ENCODE measurements around the gene PTPN2.

The PTPN2 gene

DNA sequence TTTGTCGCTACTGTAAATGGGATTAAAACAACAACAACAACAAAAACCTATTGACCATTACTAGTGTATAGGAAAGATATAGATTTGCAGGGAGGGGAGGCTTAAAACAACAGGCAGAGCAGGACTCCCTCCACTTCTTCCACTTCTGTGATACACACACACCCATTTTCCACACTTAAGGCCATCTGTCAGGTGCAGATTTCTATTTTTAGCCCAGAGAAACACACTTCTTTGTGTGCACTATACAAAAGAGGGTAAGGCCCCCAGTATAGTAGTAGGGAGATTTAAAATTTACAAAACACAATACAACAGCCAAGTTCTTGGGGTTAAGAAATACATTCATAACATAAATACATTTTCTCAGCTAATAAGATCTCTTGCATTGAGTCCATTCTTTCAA, 22.4 kb downstream of the PTPN2 start:
- TF ChIP-seq RARB (CRISPR knock-in tag; IDR thresholded peaks at IDR 0.05) (no peak), SNAI2 (CRISPR knock-in tag; IDR thresholded peaks at IDR 0.05) (no peak), TCF4 (CRISPR knock-in tag; IDR thresholded peaks at IDR 0.05; ENCODE audit: borderline replicate concordance) (no peak), ZNF70 (CRISPR knock-in tag; IDR thresholded peaks at IDR 0.05) (no peak), ZC3H10 (CRISPR knock-in tag; IDR thresholded peaks at IDR 0.05) (no peak), OSR1 (CRISPR knock-in tag; IDR thresholded peaks at IDR 0.05) (no peak), ISL1 (CRISPR knock-in tag; IDR thresholded peaks at IDR 0.05) (no peak), ZFP30 (CRISPR knock-in tag; IDR thresholded peaks at IDR 0.05) (no peak), ZNF8 (CRISPR knock-in tag; IDR thresholded peaks at IDR 0.05) (no peak), ESRRG (CRISPR knock-in tag; IDR thresholded peaks at IDR 0.05) (no peak)
- TF ChIP-seq, protein P1, sequence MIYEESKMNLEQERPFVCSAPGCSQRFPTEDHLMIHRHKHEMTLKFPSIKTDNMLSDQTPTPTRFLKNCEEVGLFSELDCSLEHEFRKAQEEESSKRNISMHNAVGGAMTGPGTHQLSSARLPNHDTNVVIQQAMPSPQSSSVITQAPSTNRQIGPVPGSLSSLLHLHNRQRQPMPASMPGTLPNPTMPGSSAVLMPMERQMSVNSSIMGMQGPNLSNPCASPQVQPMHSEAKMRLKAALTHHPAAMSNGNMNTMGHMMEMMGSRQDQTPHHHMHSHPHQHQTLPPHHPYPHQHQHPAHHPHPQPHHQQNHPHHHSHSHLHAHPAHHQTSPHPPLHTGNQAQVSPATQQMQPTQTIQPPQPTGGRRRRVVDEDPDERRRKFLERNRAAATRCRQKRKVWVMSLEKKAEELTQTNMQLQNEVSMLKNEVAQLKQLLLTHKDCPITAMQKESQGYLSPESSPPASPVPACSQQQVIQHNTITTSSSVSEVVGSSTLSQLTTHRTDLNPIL (CRISPR knock-in tag; IDR thresholded peaks at IDR 0.05; ENCODE audit: low read depth): no peak
- TF ChIP-seq, protein P2, sequence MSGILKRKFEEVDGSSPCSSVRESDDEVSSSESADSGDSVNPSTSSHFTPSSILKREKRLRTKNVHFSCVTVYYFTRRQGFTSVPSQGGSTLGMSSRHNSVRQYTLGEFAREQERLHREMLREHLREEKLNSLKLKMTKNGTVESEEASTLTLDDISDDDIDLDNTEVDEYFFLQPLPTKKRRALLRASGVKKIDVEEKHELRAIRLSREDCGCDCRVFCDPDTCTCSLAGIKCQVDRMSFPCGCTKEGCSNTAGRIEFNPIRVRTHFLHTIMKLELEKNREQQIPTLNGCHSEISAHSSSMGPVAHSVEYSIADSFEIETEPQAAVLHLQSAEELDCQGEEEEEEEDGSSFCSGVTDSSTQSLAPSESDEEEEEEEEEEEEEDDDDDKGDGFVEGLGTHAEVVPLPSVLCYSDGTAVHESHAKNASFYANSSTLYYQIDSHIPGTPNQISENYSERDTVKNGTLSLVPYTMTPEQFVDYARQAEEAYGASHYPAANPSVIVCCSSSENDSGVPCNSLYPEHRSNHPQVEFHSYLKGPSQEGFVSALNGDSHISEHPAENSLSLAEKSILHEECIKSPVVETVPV (CRISPR knock-in tag; IDR thresholded peaks at IDR 0.05): no peak
- TF ChIP-seq, protein P3, sequence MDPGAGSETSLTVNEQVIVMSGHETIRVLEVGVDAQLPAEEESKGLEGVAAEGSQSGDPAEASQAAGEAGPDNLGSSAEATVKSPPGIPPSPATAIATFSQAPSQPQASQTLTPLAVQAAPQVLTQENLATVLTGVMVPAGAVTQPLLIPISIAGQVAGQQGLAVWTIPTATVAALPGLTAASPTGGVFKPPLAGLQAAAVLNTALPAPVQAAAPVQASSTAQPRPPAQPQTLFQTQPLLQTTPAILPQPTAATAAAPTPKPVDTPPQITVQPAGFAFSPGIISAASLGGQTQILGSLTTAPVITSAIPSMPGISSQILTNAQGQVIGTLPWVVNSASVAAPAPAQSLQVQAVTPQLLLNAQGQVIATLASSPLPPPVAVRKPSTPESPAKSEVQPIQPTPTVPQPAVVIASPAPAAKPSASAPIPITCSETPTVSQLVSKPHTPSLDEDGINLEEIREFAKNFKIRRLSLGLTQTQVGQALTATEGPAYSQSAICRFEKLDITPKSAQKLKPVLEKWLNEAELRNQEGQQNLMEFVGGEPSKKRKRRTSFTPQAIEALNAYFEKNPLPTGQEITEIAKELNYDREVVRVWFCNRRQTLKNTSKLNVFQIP (CRISPR knock-in tag; IDR thresholded peaks at IDR 0.05; ENCODE audit: borderline replicate concordance, low read depth): no peak

DNA sequence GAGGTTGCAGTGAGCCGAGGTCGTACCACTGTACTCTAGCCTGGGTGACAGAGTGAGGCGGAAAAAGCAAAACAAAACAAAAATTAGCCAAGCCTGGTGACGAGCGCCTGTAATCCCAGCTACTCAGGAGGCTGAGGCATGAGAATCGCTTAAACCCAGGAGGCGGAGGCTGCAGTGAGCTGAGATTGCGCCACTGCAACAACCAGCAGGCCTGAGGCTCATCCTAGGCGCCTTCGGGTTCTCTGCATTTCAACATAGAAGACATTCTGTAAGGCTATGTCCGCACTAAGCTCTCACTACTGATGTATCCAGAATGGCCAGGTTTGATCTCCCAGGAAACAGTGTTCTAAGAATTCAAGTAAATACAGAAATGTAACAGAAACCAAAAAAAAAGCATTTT, 23.5 kb downstream of the PTPN2 start:
- ATAC-seq: no peak
- no peak for TF ChIP-seq RARB (CRISPR knock-in tag; IDR thresholded peaks at IDR 0.05)
- TF ChIP-seq GLIS3 (CRISPR knock-in tag; IDR thresholded peaks at IDR 0.05): no peak
- TF ChIP-seq TCF4 (CRISPR knock-in tag; IDR thresholded peaks at IDR 0.05; ENCODE audit: borderline replicate concordance): no peak
- TF ChIP-seq ZC3H10 (CRISPR knock-in tag; IDR thresholded peaks at IDR 0.05): no peak
- TF ChIP-seq, protein P2 (CRISPR knock-in tag; IDR thresholded peaks at IDR 0.05): no peak
- TF ChIP-seq, protein P4, sequence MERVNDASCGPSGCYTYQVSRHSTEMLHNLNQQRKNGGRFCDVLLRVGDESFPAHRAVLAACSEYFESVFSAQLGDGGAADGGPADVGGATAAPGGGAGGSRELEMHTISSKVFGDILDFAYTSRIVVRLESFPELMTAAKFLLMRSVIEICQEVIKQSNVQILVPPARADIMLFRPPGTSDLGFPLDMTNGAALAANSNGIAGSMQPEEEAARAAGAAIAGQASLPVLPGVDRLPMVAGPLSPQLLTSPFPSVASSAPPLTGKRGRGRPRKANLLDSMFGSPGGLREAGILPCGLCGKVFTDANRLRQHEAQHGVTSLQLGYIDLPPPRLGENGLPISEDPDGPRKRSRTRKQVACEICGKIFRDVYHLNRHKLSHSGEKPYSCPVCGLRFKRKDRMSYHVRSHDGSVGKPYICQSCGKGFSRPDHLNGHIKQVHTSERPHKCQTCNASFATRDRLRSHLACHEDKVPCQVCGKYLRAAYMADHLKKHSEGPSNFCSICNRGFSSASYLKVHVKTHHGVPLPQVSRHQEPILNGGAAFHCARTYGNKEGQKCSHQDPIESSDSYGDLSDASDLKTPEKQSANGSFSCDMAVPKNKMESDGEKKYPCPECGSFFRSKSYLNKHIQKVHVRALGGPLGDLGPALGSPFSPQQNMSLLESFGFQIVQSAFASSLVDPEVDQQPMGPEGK (CRISPR knock-in tag; IDR thresholded peaks at IDR 0.05; ENCODE audit: borderline replicate concordance): no peak
- TF ChIP-seq PPARA (CRISPR knock-in tag; IDR thresholded peaks at IDR 0.05; ENCODE audit: borderline replicate concordance): no peak
- TF ChIP-seq, protein P5, sequence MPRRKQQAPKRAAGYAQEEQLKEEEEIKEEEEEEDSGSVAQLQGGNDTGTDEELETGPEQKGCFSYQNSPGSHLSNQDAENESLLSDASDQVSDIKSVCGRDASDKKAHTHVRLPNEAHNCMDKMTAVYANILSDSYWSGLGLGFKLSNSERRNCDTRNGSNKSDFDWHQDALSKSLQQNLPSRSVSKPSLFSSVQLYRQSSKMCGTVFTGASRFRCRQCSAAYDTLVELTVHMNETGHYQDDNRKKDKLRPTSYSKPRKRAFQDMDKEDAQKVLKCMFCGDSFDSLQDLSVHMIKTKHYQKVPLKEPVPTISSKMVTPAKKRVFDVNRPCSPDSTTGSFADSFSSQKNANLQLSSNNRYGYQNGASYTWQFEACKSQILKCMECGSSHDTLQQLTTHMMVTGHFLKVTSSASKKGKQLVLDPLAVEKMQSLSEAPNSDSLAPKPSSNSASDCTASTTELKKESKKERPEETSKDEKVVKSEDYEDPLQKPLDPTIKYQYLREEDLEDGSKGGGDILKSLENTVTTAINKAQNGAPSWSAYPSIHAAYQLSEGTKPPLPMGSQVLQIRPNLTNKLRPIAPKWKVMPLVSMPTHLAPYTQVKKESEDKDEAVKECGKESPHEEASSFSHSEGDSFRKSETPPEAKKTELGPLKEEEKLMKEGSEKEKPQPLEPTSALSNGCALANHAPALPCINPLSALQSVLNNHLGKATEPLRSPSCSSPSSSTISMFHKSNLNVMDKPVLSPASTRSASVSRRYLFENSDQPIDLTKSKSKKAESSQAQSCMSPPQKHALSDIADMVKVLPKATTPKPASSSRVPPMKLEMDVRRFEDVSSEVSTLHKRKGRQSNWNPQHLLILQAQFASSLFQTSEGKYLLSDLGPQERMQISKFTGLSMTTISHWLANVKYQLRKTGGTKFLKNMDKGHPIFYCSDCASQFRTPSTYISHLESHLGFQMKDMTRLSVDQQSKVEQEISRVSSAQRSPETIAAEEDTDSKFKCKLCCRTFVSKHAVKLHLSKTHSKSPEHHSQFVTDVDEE (CRISPR knock-in tag; IDR thresholded peaks at IDR 0.05): no peak
- TF ChIP-seq ZNF70 (CRISPR knock-in tag; IDR thresholded peaks at IDR 0.05): no peak
- no peak for TF ChIP-seq ARNTL (CRISPR knock-in tag; IDR thresholded peaks at IDR 0.05; ENCODE audit: borderline replicate concordance, low read depth)
- no peak for TF ChIP-seq ZFP30 (CRISPR knock-in tag; IDR thresholded peaks at IDR 0.05)
- no peak for TF ChIP-seq OSR1 (CRISPR knock-in tag; IDR thresholded peaks at IDR 0.05)
- no peak for TF ChIP-seq ZNF565 (CRISPR knock-in tag; conservative IDR thresholded peaks at IDR 0.05; ENCODE audit: low read depth)
- no peak for TF ChIP-seq ZNF8 (CRISPR knock-in tag; IDR thresholded peaks at IDR 0.05)
- no peak for TF ChIP-seq ZFP3 (CRISPR knock-in tag; IDR thresholded peaks at IDR 0.05)
- TF ChIP-seq BACH2 (CRISPR knock-in tag; IDR thresholded peaks at IDR 0.05; ENCODE audit: borderline replicate concordance): no peak
- TF ChIP-seq SNAI2 (CRISPR knock-in tag; IDR thresholded peaks at IDR 0.05): no peak
- no peak for TF ChIP-seq CSDC2 (CRISPR knock-in tag; IDR thresholded peaks at IDR 0.05)

More for the DNA sequence above, 22.4 kb downstream of the PTPN2 start:
- no peak for ATAC-seq
